SH-SY5Y (cell line): Measurements from ENCODE around the gene CC2D2B.

ENCODE experiments used
- GATA2 ChIP-seq: IDR thresholded peaks from 2 replicates; pipeline ENCODE4 v1.6.1; 2011; ENCODE audit warnings: mild to moderate bottlenecking, low read depth, low read length
- GATA3 ChIP-seq: IDR thresholded peaks from 2 replicates; pipeline ENCODE4 v1.6.1; 2011; ENCODE audit warnings: low read depth, mild to moderate bottlenecking, low read length, moderate library complexity

GRCh38 chr10:96075977-96076376 lies 168.2 kb downstream of the CC2D2B start:
- TF ChIP-seq GATA3 (no peak), GATA2 (no peak)
